Hippocampal formation (tissue), 2 donors: ENCODE data around the gene MTHFR.

Experiments used
- DNase-seq, 2 donors: peaks; one replicate each; lab custom pipeline; 2025; lab: John Stamatoyannopoulos, UW

The MTHFR gene

DNA sequence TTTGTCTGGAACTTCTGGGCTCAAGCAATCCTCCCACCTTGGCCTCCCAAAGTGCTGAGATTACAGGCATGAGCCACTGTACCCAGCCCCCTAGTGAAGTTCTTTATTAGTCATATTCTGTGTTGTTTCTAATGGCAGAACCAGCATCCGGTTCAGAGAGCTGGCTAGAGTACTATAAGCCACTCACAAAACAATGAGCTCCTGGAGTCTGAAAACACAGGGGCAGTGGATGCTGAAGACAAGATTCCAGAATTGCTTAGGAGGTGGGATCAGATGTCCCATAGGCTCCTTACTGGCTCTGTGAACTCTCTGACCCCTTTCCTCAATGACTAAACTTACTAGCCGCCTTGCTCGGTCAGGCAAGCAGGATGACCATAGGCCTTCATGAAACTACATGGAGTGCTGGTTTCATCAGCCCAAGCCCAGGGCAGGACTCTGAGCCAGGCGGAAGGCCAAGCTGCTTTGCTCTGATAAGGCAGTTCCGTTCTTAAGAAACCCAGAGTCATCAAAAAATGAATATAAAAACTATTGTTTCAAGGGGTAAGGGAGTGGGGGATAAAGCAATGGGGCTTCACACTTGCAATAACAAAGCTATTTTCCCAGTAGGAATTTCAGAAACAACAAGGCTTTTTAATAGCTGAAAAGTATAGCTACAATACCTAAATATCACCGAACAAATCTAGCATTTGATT, 8.1 kb downstream of the MTHFR start:
- DNase-seq: no peak

DNA sequence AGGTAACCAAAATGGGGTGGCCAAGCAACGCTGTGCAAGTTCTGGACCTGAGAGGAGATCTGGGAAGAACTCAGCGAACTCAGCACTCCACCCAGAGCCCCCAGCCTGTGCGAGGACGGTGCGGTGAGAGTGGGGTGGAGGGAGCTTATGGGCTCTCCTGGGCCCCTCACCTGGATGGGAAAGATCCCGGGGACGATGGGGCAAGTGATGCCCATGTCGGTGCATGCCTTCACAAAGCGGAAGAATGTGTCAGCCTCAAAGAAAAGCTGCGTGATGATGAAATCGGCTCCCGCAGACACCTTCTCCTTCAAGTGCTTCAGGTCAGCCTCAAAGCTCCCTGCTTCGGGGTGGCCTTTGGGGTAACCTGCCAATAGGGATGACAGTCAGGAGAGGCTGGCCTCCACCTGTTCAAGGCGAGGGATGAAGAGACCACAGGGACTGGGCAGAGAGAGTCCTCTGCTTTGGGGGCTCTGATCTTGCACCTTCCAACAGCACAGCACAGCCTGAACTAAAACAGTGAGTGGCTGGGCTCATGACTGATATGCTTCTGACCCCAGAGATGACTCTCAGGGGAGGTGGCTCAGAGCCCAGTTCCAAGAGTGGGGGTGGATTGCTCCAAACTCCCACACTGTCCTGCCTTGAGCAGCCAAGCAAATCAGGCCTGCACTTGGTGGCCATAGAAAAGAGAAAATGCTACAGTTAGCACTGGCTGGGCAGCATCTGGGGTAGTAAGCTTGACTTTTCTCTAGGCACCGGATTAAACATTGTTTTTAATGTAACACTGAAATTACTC, 9.5 kb downstream of the MTHFR start:
- DNase-seq: no peak

DNA sequence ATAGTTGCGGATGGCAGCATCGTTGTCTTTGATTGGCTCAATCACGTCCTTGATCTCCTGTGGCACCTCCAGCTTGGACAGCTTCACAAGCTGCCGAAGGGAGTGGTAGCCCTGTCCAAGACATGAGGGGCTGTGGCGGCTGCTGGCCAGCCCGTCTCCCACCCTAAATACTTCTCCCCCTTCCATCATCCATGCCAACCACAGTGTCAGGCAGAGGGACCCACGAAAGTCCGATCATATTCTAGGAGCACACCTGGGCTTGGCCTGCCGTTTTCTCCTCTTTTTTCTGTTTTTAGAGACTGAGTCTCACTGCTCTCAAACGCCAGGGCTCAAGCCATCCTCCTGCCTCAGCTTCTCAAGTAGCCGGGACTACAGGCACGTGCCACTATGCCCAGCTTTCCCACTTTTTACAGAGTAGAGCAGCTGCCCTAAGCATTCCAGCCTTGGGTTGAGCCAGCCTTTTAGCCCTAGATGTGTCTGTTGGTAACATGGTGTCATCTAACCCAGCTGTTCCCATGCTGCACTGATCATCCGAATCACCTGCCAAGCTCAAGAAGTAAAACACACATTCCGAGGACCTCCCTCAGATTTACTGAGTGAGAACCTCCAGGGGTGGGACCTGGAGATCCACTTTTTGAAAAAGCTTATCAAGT, 10.4 kb downstream of the MTHFR start:
- no peak for DNase-seq

DNA sequence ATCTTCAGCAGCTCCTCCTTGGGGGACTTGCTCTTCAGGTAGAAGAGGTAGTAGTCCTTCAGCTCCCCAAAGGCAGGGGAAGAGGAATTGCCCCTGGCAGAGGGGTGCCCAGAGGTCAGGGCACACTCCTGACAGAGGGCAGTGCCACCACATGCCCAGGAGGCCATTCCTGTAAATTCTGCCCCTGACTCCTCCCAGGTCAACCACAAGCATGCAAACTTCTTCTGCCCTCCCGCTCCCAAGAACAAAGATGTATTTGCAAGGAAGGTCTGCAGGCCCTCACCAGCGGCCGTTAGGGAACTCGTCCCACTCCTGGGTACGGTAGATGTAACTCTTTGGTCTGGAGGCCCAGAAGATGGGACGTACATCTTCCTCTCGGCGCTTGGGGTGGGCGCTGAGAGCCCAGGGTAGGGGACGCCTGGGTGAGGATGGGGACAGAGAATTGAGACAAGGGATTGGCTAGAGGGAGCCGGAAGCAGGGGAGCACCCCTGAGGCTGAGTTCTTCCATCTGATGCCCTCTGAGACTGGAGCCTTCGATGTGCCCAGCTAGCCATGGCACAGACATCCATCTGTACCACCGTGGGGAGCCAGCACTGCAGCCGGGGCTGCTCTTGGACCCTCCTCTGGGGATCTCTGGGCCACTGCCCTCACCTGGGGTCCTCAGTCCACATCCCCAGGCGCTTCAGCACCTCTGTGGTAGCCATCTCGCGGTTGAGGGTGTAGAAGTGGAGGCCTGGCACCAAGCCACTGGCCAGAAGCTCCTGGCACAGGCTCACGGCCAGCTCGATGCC, 11.1 kb downstream of the MTHFR start:
- no peak for DNase-seq

DNA sequence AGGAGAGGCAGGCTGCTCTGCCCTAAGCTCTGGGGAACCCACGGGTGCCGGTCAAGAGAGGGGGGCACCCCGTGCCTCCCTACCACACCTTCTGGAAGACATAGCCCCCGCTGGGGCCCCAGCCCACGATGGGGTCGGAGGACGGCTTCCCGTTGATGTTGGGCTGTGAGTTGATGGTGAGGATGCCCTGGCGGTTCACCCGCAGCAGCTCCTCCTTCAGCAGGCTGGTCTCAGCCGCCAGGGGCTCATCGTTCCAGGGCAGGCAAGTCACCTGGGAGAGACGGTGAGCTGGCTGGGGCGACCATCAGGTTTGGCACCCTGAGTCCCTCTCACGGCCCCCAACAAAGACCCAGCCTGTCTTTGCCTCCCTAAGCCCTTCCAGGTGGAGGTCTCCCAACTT, 11.9 kb downstream of the MTHFR start:
- no peak for DNase-seq

DNA sequence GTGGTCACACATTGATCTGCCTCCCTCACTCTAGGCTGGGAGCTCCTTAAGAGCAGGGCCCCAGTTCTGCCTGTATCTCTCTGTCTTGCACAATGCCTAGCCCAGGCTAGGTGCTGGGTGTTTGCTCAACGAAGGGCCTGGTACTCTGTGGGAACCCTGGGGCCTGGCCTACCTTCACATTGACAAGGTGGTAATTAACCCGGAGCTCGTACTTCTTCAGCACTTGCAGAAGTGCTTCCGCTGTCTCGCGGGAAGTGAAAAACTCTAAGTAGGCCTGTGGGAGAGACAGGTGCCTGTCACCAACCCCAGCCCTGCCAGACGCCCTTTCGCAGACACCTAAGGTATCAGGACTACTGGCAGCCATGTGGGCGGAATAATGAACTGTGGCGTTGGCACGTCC, 13.7 kb downstream of the MTHFR start:
- no peak for DNase-seq

DNA sequence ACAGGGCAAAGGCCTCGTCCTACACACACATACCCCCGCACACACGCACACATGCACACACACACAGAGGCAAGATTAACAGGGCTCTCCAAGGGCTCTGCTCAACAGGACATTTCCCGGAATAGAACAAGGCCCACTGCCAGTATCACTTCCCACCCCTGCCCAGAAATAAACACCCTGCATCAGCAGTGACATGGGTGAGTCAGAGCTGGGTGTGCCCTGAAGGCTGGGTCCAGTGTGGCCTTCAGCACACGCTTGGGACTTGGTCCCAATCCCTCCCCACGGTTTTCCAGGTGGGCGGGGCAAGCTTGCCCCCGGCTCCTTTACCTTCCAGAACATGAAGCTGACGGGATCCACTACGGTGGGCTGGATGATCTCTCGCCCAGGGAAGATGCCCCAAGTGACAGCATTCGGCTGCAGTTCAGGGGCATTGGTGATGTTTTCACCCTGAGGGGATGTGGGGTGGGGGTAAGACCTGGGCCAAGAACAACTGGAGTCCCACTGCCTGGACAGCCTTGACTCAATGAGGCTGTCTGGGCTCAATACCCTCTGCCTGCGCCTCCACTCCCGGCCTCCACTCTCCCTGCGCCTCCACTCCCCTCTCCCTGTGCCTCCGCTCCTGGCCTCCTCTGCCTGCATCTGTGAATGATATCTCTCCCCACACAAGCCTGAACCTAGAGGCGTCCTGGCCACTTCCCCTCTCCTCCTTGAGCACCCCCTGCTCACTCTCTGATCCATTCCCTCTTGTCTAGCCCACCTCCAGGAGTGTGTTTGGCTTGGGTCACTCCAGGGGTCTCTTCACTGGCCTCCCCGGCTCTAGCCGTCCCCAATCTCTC, 14.7 kb downstream of the MTHFR start:
- DNase-seq: peak; percentile 42 to 50

DNA sequence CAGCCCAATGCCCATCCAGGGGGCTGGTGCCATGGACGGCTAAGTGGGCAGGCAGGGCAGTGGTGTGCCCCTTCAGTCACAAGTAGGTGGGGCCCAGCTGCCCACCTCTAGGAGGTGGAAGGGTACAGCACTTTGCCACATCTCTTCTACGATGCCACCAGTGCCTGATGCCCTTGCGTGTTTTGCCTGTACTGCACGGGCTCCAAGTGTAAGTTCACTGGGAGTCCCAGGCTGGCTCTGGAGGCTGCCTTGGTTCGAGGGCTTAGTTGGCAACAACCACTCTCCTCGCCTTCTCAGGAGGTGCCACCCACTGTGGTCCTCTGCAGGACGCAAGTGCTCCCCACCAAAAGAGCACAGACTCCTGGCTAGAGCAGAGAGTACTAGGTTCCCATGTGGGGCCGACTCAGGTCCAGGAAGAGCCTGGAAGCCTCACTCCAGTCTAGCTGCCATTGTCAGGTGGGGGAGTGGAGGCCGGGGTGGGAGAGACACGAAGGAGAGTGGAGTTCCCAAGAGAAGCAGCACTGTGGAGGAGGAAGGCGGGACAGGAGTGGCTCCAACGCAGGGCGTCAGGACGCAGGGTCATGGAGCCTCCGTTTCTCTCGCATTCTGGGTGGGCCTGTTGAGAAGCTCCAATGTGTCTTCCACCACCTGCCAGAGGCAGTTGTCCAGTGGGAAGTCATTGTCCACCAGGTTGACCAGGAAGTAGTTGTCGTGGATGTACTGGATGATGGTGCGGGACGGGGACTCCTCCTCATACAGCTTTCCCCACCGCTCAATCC, 15.5 kb downstream of the MTHFR start:
- no peak for DNase-seq

DNA sequence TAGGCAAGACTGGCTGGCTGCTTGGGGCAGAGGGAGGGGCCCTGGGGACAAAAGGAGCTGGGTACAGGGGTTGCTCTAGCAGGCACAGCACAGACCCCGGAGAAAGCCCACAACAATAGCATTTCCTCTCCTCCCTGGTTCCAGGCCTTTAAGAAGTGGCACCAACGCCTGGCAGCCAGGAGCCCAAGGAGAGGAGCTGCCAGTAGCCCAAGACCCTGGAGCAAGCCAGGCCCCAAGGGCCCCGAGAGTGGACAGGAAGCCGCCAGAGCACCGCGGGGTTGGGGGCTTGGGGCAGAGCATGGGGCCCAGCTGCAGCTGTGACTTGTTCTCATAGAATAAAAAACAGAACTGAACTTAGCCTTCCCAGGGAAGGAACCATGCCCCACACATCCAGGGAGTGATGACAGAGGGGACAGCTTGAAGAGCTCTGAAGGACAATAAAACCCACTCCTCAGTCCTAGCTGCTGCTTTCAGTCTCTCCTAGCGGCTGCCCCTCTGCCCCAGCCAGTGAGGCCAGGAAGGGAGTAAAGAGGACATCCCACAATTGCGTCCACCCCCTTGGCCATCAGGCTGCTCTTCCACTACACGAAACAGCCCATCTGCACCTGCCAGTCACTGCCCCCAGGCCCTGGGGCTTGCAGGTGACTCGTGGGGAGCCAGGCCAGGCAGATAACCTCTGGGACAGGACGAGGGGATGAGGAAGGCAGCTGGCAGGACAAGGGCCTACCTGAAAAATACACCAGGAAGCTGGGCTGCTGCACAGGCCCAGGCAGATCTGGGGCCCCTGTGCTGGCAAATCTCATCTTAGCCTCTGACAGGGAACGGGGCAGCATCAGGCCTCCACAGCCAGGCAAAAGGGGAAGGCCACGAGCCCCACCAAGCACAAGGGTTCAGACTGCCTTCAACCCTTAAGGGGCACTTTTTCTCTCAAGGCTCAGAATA, 16.4 kb downstream of the MTHFR start:
- DNase-seq: no peak

DNA sequence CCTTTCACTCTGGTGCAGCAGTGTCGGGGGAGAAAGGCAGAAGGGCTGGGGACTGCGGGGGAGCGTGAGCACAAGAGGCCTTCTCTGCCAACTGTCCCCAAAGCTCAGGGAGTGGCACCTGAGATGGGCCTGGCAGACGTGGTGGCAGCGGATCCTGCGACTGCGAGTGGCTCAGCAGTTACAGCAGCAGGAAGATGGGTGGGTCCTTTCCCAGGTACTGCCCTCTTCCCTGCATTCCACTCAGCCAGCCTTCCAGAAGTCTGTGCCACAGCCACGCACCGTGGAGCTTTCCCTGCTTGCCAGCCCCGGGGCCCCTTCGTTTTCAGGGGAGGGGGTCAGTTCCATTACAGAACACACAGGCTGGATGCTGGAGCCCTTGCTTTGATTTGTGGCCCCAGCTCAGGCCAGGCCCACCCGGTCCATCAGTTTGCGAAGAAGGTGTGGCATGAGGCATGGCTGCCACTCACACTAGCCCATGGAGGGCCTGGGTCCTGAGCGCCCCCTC, 17.2 kb downstream of the MTHFR start:
- no peak for DNase-seq

DNA sequence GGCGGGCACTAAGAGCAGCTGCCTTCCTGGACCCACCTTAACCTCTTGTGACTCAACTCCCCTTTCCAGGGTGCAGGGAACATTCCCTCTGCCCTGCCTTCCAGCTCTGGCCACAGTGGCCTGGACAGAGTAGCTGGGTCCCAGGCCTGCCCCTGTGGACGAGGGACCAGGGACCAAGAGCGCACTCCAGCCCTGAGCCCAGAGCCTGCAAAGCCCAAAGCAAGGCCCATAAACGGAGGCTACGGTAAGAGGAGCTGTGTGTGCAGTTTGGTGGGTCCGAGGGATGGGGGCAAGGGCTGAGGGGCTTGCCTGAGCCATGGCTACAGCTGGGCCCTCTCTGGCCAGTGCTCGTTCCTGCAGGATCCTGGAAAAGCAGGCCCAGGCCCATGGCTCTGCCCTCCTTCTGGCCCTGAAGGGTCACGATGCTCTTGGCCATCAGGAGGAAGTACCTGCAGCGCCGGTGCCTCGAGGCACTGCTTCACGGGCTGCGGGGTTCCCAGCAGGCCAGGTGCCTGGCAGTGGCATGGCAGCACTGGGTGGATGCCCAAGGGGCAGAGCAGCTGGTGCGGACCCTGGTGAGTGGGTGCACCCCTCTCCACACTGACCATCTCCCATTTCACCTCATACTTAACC, 17.8 kb downstream of the MTHFR start:
- DNase-seq: no peak

DNA sequence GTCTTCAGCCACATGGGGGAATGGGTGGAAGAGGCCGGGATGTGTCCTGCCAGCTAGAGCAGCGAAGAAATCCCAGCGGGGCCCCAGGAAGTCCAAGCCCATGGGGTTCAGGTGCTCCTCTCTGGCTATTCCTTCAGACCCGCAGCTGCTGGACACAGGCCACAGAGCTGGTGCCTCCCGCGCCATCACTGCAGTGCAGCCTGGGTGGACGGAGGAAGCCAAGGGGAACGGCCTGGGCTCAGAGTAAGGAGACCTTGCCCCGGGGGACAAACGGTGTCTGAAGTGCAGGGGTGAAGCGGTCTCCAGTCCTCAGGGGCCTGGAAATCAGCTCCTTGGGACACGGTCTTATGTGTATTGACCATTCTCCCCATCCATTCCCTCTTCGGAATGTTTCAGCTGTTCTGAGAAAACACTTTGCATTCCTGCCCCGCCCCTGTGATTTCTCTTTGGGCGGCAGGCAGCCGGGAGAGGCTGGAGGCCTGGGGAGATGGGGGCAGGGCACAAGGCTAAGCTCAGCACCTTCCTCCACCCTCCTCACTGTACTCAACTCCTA, 18.4 kb downstream of the MTHFR start:
- DNase-seq: no peak

DNA sequence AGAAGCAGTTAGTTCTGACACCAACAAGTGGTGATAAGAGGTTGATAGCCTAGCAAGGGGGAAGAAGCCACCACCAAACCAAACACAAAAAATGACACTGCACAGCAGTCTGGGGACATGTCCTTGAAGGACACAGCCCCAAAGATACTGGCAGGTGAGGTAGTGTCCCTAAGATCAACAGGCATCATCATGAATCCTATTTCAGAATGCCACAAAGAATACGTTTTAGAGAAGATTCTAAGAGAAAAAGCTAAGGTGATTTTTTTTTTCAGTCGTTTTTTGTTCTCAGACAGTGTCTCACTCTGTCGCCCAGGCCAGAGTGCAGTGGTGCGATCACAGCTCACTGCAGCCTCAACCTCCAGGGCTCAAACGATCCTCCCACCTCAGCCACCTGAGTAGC, 19.6 kb downstream of the MTHFR start:
- DNase-seq: no peak

DNA sequence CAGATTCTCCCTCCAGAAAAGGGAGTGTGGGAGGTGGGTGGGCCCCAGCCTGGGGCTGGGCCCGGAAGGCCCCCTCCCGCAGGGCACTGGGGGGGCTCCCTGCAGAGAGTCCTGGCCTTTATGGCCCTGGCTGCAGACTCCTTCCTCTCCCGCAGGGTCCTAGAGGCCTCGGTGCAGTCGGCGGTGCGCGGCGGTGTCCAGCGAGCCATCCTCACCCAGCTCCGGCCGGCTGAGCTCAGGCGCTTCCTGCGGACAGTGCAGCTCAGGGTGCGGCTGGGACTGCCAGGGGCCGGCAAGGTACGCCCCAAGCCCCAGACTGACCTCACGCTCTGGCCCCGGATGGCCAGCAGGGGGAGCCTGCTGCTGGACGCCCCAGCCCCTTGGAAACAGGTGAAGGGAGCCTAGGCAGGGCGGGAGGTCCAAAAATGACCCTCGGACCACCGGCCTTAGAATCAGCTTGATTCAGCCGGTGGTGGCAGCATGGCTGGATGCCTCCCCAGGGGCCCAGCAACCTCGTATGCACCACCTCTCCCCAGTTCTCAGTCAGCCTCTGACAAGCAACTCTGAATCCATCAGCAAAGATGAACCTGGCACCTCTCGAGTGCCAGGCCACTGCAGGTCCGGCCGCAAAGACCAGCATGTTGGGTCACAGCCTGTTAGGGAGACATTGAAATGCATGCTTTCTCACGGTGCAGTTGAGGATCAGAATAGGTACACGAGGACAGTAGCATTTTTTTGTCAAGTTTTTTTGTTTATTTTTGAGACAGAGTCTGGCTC, 20.6 kb downstream of the MTHFR start:
- DNase-seq: peak in 1 of 2 donors; percentile 16

DNA sequence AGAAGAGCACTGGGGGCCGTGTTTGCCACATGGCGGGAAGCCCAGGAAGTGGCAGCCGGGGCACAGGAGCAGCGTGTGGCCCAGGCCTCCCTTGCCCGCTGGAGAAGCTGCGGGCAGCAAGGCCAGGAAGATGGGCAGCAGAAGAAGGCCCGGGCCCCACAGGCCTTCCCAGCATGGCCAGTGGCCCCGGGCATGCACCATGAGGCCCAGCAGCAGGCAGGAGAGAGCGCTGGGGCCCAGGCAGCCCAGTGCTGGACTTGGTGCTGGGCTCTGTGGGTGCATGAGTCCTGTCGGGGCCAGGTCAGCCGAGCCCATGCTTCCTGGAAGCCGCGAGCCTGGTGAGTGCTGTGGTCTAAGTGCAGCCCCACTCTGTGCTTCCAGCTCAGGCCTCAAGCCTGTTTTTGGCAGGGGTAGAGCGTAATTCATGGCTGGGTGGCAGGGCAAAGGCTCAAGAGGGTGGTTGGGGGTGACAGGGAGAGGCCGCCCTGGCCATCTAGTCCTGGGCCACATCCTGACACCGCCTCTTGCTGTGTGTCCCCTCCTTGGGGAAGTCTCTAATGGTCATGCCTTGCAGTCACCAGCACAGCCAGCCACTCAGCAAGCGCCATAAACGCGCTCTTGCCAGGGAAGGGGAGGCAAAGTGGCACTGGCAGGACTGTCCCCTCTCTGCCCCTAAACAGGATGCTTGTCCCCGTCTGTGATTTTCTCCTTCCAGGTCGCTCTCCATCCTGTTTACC, 21.3 kb downstream of the MTHFR start:
- DNase-seq: no peak

DNA sequence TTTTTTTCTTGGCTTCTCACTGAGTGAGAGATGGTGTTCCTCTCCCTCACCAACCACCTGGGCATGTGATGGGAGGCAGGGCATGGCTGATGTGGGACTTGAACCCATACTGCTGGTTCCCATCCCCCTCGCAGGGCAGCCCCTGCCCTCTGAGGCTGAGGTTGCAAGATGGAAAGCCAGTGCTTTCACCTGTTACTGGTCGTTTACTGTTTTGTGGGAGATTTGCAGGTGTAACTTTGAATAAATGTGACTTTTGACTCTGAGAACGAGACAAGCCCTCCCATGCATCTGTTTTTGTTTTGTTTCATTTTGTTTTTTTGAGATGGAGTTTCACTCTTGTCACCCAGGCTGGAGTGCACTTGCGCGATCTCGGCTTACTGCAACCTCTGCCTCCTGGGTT, 22.2 kb downstream of the MTHFR start:
- DNase-seq: no peak
